SU-DHL-6 (cell line): ENCODE results near the gene TMED1.

ENCODE experiments used
- H2AFZ ChIP-seq: fragments of 200-600 bp; sonication (generic); 2 replicates; pipeline ENCODE4 v1.6.1; 2014; ENCODE audit warnings: low read depth, mild to moderate bottlenecking, moderate library complexity, mixed read lengths, antibody characterized with exemption, low read length; ENCODE audit not compliant: severe bottlenecking
- H3F3A ChIP-seq: fragments of 200-600 bp; shearing (Covaris generic); 2 replicates; pipeline ENCODE4 v1.6.0; 2016; ENCODE audit warnings: antibody characterized with exemption, mild to moderate bottlenecking; ENCODE audit not compliant: insufficient read depth
- H3K27ac ChIP-seq: fragments of 200-600 bp; sonication (generic); 2 replicates; pipeline ENCODE4 v1.5.1; 2016; ENCODE audit warnings: low read depth, mild to moderate bottlenecking, low read length, moderate library complexity, mixed read lengths
- H3K27me3 ChIP-seq: fragments of 200-600 bp; sonication (generic), shearing (Covaris generic); 2 replicates; pipeline ENCODE4 v1.6.0; 2014; ENCODE audit warnings: mild to moderate bottlenecking, low read length
- H3K36me3 ChIP-seq: fragments of 200-600 bp; sonication (generic); 2 replicates; pipeline ENCODE4 v1.6.1; 2014; ENCODE audit warnings: mild to moderate bottlenecking, low read length, mixed read lengths
- H3K4me2 ChIP-seq: fragments of 300-600, 200-600 bp; shearing (Covaris generic), sonication (generic); 2 replicates; pipeline ENCODE4 v1.6.0; 2014; ENCODE audit warnings: low read length, low read depth, mild to moderate bottlenecking; ENCODE audit not compliant: poor library complexity, severe bottlenecking
- H3K4me3 ChIP-seq: fragments of 200-600 bp; sonication (generic); 2 replicates; pipeline ENCODE4 v1.5.1; 2014; ENCODE audit warnings: antibody characterized with exemption, low read length, mild to moderate bottlenecking, mixed read lengths; ENCODE audit not compliant: insufficient read depth, poor library complexity, severe bottlenecking
- H3K79me2 ChIP-seq: fragments of 200-600 bp; sonication (generic); 2 replicates; pipeline ENCODE4 v1.6.1; 2014; ENCODE audit warnings: mild to moderate bottlenecking, low read length, moderate library complexity; ENCODE audit not compliant: insufficient read depth
- H3K9ac ChIP-seq: fragments of 200-600 bp; sonication (generic); 2 replicates; pipeline ENCODE4 v1.7.0; 2014; ENCODE audit warnings: mild to moderate bottlenecking, low read length
- H3K9me2 ChIP-seq: fragments of 200-600 bp; sonication (generic); replicated peaks from 2 replicates; pipeline ENCODE4 v1.6.1; 2014; ENCODE audit warnings: low read length; ENCODE audit not compliant: insufficient read depth
- H3K9me3 ChIP-seq: fragments of 200-600 bp; sonication (generic); 2 replicates; pipeline ENCODE4 v1.6.1; 2014; ENCODE audit warnings: low read length, mixed read lengths; ENCODE audit not compliant: insufficient read depth
- H4K20me1 ChIP-seq: fragments of 200-600 bp; sonication (generic); 2 replicates; pipeline ENCODE4 v1.6.1; 2014; ENCODE audit warnings: low read depth, mild to moderate bottlenecking, antibody characterized with exemption, low read length, moderate library complexity, mixed read lengths
- CTCF ChIP-seq: fragments of 200-600 bp; sonication (generic); IDR thresholded peaks from one replicate; pipeline ENCODE4 v1.5.1; 2017; ENCODE audit warnings: antibody characterized with exemption, mild to moderate bottlenecking, low read length, moderate library complexity; ENCODE audit not compliant: insufficient read depth, poor library complexity, severe bottlenecking
- EZH2phosphoT487 ChIP-seq: fragments of 200-600 bp; sonication (generic), shearing (Covaris generic); conservative IDR thresholded peaks from 2 replicates; pipeline ENCODE4 v1.6.1; 2018; ENCODE audit warnings: mild to moderate bottlenecking, antibody characterized with exemption, low read length, moderate library complexity, mixed read lengths

Gene TMED1

GRCh38 chr19:10826231-10826630 lies 9.8 kb downstream of the TMED1 start:
- Histone ChIP-seq H3K4me3 (no peak overlapping the region), H3K9me3 (no peaks in the 10 kb centered on the region), H3K4me2 (no peak overlapping the region), H3F3A (no peaks in the 10 kb centered on the region), H2AFZ (no peak overlapping the region), H3K27me3 (no peaks in the 10 kb centered on the region), H4K20me1 (no peaks in the 10 kb centered on the region), H3K27ac (no peak overlapping the region), H3K9me2 (no peaks in the 10 kb centered on the region), H3K79me2 (no peaks in the 10 kb centered on the region), H3K9ac (no peak overlapping the region), H3K36me3 (no peaks in the 10 kb centered on the region; the same call in 1 of the 2 replicates)
- no peak for TF ChIP-seq EZH2phosphoT487

GRCh38 chr19:10823690-10824089 lies 12.3 kb downstream of the TMED1 start:
- Histone ChIP-seq H3K9me2 (no peaks in the 10 kb centered on the region), H3K9ac (no peak overlapping the region), H4K20me1 (no peaks in the 10 kb centered on the region), H3K27ac (no peak overlapping the region), H3K4me3 (no peak overlapping the region), H3F3A (no peaks in the 10 kb centered on the region), H3K9me3 (no peaks in the 10 kb centered on the region), H3K36me3 (no peaks in the 10 kb centered on the region; the same call in 1 of the 2 replicates), H3K27me3 (no peaks in the 10 kb centered on the region), H3K79me2 (no peaks in the 10 kb centered on the region), H2AFZ (no peak overlapping the region), H3K4me2 (no peak overlapping the region)
- no peak for TF ChIP-seq EZH2phosphoT487
- TF ChIP-seq CTCF: no peak

- Histone ChIP-seq H3K4me2 (no peak overlapping the region), H3K27me3 (no peaks in the 10 kb centered on the region), H3K36me3 (no peaks in the 10 kb centered on the region), H3K4me3 (no peak overlapping the region), H3K27ac (no peak overlapping the region), H3F3A (no peaks in the 10 kb centered on the region), H3K79me2 (no peaks in the 10 kb centered on the region), H4K20me1 (no peaks in the 10 kb centered on the region), H3K9me3 (no peaks in the 10 kb centered on the region), H2AFZ (no peak overlapping the region), H3K9ac (no peak overlapping the region), H3K9me2 (no peaks in the 10 kb centered on the region)
- TF ChIP-seq CTCF (no peak), EZH2phosphoT487 (no peak)
Measured at GRCh38 chr19:10820173-10820572, 15.8 kb downstream of the TMED1 start.

- H3K9ac ChIP-seq: no peak overlapping the region
- H2AFZ ChIP-seq: no peak overlapping the region
- no peaks in the 10 kb centered on the region for H3K9me3 ChIP-seq
- no peaks in the 10 kb centered on the region for H3K9me2 ChIP-seq
- no peaks in the 10 kb centered on the region for H3K79me2 ChIP-seq
- no peaks in the 10 kb centered on the region for H4K20me1 ChIP-seq
- no peaks in the 10 kb centered on the region for H3K27me3 ChIP-seq
- H3K36me3 ChIP-seq: no peaks in the 10 kb centered on the region
- no peak overlapping the region for H3K4me3 ChIP-seq
- H3K27ac ChIP-seq: no peak overlapping the region
- no peaks in the 10 kb centered on the region for H3F3A ChIP-seq
- no peak for TF ChIP-seq EZH2phosphoT487
- TF ChIP-seq CTCF: no peak
- H3K4me2 ChIP-seq: no peak overlapping the region
Measured at GRCh38 chr19:10819124-10820060, 16.6 kb downstream of the TMED1 start.
